Tibial nerve (tissue), 3 donors: ENCODE results near the gene PRPF19.

ENCODE experiments used
- POLR2A ChIP-seq, 2 donors: fragments of 450-650 bp; IDR thresholded peaks; one replicate each; pipeline ENCODE4 v1.6.1; 2017; ENCODE audit warnings: antibody characterized with exemption in 2 of 2, mild to moderate bottlenecking in 2 of 2, moderate library complexity in 2 of 2
- TF ChIP-seq, protein P1 (sequence below), 5 experiments: fragments of 200-600 bp in 3 of 5; fragments of 450-650 bp in 2 of 5; sonication (generic) in 3 of 5; IDR thresholded peaks; one replicate each; pipeline ENCODE4 v1.5.1; 2016 to 2019; ENCODE audit warnings: antibody characterized with exemption in 5 of 5, mild to moderate bottlenecking in 3 of 5, moderate library complexity in 2 of 5

DNA sequence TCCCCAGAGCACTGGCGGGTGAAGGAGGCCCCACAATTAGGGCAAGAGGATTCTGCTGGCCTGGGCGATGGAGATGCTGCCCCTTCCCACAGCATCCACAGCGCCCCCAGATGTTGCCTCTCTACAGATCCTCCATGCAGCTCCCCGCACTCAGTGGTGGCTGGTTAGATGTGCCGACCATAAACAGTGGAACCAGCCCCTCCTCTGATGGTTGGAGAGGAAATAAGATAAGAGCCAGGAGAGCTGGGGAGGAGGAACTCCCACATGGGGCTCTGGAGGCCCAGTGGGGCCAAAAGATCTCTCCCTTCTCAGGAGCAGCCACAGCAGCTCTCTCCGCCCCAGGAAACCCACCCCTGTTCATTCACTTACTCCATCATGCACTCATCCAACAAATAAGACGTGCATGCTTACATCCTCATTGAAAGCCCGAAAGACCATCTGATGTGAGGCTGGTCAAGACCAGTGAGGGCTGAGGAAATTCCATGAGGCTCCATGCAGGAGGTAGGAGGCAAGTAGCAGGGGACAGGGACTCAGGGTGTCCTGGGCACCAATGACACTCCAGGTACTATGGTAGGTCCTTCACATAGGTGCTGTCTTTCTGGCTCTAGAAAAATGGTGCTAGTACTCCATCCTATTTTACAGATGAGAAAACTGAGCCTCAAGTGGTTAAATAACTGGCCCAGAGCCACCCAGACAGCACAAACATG, 52.1 kb downstream of the PRPF19 start:
- TF ChIP-seq, protein P1, sequence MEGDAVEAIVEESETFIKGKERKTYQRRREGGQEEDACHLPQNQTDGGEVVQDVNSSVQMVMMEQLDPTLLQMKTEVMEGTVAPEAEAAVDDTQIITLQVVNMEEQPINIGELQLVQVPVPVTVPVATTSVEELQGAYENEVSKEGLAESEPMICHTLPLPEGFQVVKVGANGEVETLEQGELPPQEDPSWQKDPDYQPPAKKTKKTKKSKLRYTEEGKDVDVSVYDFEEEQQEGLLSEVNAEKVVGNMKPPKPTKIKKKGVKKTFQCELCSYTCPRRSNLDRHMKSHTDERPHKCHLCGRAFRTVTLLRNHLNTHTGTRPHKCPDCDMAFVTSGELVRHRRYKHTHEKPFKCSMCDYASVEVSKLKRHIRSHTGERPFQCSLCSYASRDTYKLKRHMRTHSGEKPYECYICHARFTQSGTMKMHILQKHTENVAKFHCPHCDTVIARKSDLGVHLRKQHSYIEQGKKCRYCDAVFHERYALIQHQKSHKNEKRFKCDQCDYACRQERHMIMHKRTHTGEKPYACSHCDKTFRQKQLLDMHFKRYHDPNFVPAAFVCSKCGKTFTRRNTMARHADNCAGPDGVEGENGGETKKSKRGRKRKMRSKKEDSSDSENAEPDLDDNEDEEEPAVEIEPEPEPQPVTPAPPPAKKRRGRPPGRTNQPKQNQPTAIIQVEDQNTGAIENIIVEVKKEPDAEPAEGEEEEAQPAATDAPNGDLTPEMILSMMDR (IDR thresholded peaks at IDR 0.05) = no peak
- TF ChIP-seq POLR2A (IDR thresholded peaks at IDR 0.05) = no peak
